HEK293 (cell line): Measurements from ENCODE around the gene CNN2.

Experiments
- CTCF ChIA-PET: fragments of 350-600 bp; formaldehyde crosslinking; extraction: SDS; loops from one replicate; lab custom pipeline; 2021; ENCODE audit warnings: antibody characterized with exemption; lab: Yijun Ruan, JAX
- POLR2A ChIA-PET: fragments of 300-600 bp; formaldehyde crosslinking; extraction: SDS; loops from one replicate; lab custom pipeline; 2020; ENCODE audit warnings: antibody characterized with exemption, inconsistent platforms; lab: Yijun Ruan, JAX
- H3K27ac ChIP-seq: fragments of 200-500 bp; sonication (Bioruptor generic); 2 replicates; pipeline ENCODE4 v1.5.1; 2014; ENCODE audit warnings: low read depth, low read length, control low read depth, inconsistent platforms; ENCODE audit errors: extremely low read depth
- H3K36me3 ChIP-seq, 2 experiments: fragments of 200-500 bp in 1 of 2; sonication (Bioruptor generic) in 1 of 2; 1 replicate in 1 of 2; 2 replicates in 1 of 2; pipeline ENCODE4 v1.5.1; 2014 to 2017; ENCODE audit warnings: inconsistent platforms in 2 of 2, low read length in 2 of 2; ENCODE audit not compliant: control insufficient read depth in 2 of 2, insufficient read depth in 1 of 2
- H3K4me1 ChIP-seq: fragments of 200-500 bp; sonication (Bioruptor generic); 2 replicates; pipeline ENCODE4 v1.5.1; 2014; ENCODE audit warnings: mild to moderate bottlenecking, low read length, inconsistent platforms; ENCODE audit not compliant: control insufficient read depth, insufficient read depth
- H3K4me3 ChIP-seq: 2 replicates; pipeline ENCODE4 v1.5.1; 2011; ENCODE audit warnings: low read depth, mild to moderate bottlenecking, control low read depth, low read length, moderate library complexity
- H3K9me3 ChIP-seq: fragments of 200-500 bp; sonication (Bioruptor generic); 2 replicates; pipeline ENCODE4 v1.5.1; 2014; ENCODE audit warnings: low read depth, low read length, inconsistent platforms; ENCODE audit not compliant: control insufficient read depth, insufficient read depth
- KLF7 ChIP-seq: fragments of 450-650 bp; formaldehyde crosslinking; IDR thresholded peaks from 2 replicates; pipeline ENCODE4 v1.5.1; 2016; ENCODE audit warnings: missing biosample characterization, missing genetic modification characterization, borderline replicate concordance
- OSR2 ChIP-seq: fragments of 450-650 bp; formaldehyde crosslinking; IDR thresholded peaks from 2 replicates; pipeline ENCODE4 v1.5.1; 2016; ENCODE audit warnings: missing biosample characterization, missing genetic modification characterization
- OVOL3 ChIP-seq: fragments of 450-650 bp; formaldehyde crosslinking; IDR thresholded peaks from 2 replicates; pipeline ENCODE4 v1.5.1; 2016; ENCODE audit warnings: missing biosample characterization, missing genetic modification characterization
- SALL2 ChIP-seq: fragments of 450-650 bp; formaldehyde crosslinking; IDR thresholded peaks from 2 replicates; pipeline ENCODE4 v1.5.0; 2017; ENCODE audit warnings: missing biosample characterization, mild to moderate bottlenecking, missing genetic modification characterization, borderline replicate concordance
- SCRT2 ChIP-seq: fragments of 450-650 bp; formaldehyde crosslinking; IDR thresholded peaks from 2 replicates; pipeline ENCODE4 v1.5.1; 2016; ENCODE audit warnings: missing biosample characterization, missing genetic modification characterization
- SETDB1 ChIP-seq: IDR thresholded peaks from one replicate; pipeline ENCODE4 v1.6.1; 2017; ENCODE audit warnings: mild to moderate bottlenecking, low read length, moderate library complexity, mixed read lengths; ENCODE audit not compliant: insufficient read length
- ZBTB17 ChIP-seq: fragments of 450-650 bp; formaldehyde crosslinking; IDR thresholded peaks from 2 replicates; pipeline ENCODE4 v1.5.1; 2016; ENCODE audit warnings: missing biosample characterization, missing genetic modification characterization
- ZNF112 ChIP-seq: fragments of 450-650 bp; formaldehyde crosslinking; IDR thresholded peaks from 2 replicates; pipeline ENCODE4 v1.5.0; 2017; ENCODE audit warnings: missing biosample characterization, missing genetic modification characterization
- ZNF292 ChIP-seq: fragments of 450-650 bp; formaldehyde crosslinking; IDR thresholded peaks from 2 replicates; pipeline ENCODE4 v1.5.1; 2016; ENCODE audit warnings: low read depth, missing biosample characterization, missing genetic modification characterization, borderline replicate concordance
- ZNF341 ChIP-seq: fragments of 450-650 bp; formaldehyde crosslinking; IDR thresholded peaks from 2 replicates; pipeline ENCODE4; 2016; ENCODE audit warnings: low read depth, missing biosample characterization, missing genetic modification characterization
- ZNF48 ChIP-seq: fragments of 450-650 bp; formaldehyde crosslinking; IDR thresholded peaks from 2 replicates; pipeline ENCODE4 v1.5.1; 2016; ENCODE audit warnings: missing biosample characterization, missing genetic modification characterization
- ZNF521 ChIP-seq: fragments of 450-650 bp; formaldehyde crosslinking; IDR thresholded peaks from 2 replicates; pipeline ENCODE4 v1.5.1; 2017; ENCODE audit warnings: missing biosample characterization, mild to moderate bottlenecking, missing genetic modification characterization
- ZNF529 ChIP-seq: fragments of 450-650 bp; formaldehyde crosslinking; IDR thresholded peaks from 2 replicates; pipeline ENCODE4 v1.5.1; 2017; ENCODE audit warnings: missing genetic modification characterization, missing biosample characterization; ENCODE audit not compliant: insufficient replicate concordance
- ZNF555 ChIP-seq: fragments of 450-650 bp; formaldehyde crosslinking; conservative IDR thresholded peaks from 2 replicates; pipeline ENCODE4 v1.5.1; 2017; ENCODE audit warnings: missing biosample characterization, mild to moderate bottlenecking, missing genetic modification characterization, inconsistent platforms
- ZNF560 ChIP-seq: fragments of 450-650 bp; formaldehyde crosslinking; IDR thresholded peaks from 2 replicates; pipeline ENCODE4 v1.5.1; 2017; ENCODE audit warnings: missing biosample characterization, missing genetic modification characterization, borderline replicate concordance
- ZNF600 ChIP-seq: fragments of 450-650 bp; formaldehyde crosslinking; IDR thresholded peaks from 2 replicates; pipeline ENCODE4 v1.5.1; 2016; ENCODE audit warnings: missing biosample characterization, missing genetic modification characterization
- ZNF768 ChIP-seq: fragments of 450-650 bp; formaldehyde crosslinking; IDR thresholded peaks from 2 replicates; pipeline ENCODE4 v1.5.1; 2018; ENCODE audit warnings: missing biosample characterization, mild to moderate bottlenecking, missing genetic modification characterization
- TF ChIP-seq, protein P1 (sequence below): fragments of 450-650 bp; formaldehyde crosslinking; IDR thresholded peaks from 2 replicates; pipeline ENCODE4 v1.5.1; 2016; ENCODE audit warnings: missing biosample characterization, missing genetic modification characterization
- TF ChIP-seq, protein P2 (sequence below): fragments of 450-650 bp; formaldehyde crosslinking; IDR thresholded peaks from 2 replicates; pipeline ENCODE4 v1.5.1; 2016; ENCODE audit warnings: missing biosample characterization, missing genetic modification characterization
- TF ChIP-seq, protein P3 (sequence below): fragments of 450-650 bp; formaldehyde crosslinking; IDR thresholded peaks from 2 replicates; pipeline ENCODE4 v1.5.0; 2017; ENCODE audit warnings: missing biosample characterization, missing genetic modification characterization, borderline replicate concordance
- TF ChIP-seq, protein P4 (sequence below): fragments of 450-650 bp; formaldehyde crosslinking; IDR thresholded peaks from 2 replicates; pipeline ENCODE4 v1.5.1; 2017; ENCODE audit warnings: missing biosample characterization, missing genetic modification characterization
- TF ChIP-seq, protein P5 (sequence below): fragments of 450-650 bp; formaldehyde crosslinking; IDR thresholded peaks from 2 replicates; pipeline ENCODE4 v1.5.1; 2017; ENCODE audit warnings: missing biosample characterization, missing genetic modification characterization

The CNN2 gene

DNA sequence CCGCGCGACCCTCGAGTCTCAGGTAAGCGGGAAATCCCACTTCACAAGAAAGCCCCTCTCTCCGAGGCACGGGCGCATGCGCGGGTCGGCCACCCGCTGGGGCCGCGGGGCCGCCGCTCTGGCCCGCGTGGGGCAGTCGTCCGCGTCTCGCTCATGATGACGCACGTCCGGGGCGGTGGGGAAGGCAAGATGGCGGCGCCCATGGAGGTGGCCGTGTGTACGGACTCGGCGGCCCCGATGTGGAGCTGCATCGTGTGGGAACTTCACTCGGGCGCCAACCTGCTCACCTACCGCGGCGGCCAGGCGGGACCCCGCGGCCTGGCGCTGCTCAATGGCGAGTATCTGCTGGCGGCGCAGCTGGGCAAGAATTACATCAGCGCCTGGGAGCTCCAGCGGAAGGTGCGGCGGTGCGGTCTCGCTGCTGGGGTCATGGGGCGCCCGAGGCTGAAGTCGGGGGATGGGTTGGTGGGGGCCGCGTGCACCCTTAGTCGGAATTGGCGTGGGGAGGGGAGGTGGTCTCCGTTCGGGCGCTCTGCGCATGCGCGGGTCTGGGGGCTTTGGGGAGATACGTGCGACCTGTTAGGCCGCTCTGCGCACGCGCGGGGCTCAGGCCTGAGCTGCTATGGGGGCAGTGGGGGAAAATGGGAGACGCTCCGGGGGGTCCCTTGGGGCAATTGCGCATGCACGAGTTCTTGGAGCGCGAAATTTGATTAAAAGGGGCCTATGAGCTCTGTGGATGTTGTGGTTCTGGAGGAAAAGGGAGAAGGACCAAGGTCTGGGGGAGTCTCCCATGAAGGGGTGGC is 42.0 kb upstream of the CNN2 start, which contains the start of gene WDR18 (continued):
- TF ChIP-seq, protein P1, sequence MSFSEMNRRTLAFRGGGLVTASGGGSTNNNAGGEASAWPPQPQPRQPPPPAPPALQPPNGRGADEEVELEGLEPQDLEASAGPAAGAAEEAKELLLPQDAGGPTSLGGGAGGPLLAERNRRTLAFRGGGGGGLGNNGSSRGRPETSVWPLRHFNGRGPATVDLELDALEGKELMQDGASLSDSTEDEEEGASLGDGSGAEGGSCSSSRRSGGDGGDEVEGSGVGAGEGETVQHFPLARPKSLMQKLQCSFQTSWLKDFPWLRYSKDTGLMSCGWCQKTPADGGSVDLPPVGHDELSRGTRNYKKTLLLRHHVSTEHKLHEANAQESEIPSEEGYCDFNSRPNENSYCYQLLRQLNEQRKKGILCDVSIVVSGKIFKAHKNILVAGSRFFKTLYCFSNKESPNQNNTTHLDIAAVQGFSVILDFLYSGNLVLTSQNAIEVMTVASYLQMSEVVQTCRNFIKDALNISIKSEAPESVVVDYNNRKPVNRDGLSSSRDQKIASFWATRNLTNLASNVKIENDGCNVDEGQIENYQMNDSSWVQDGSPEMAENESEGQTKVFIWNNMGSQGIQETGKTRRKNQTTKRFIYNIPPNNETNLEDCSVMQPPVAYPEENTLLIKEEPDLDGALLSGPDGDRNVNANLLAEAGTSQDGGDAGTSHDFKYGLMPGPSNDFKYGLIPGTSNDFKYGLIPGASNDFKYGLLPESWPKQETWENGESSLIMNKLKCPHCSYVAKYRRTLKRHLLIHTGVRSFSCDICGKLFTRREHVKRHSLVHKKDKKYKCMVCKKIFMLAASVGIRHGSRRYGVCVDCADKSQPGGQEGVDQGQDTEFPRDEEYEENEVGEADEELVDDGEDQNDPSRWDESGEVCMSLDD, result peak; percentile 90

DNA sequence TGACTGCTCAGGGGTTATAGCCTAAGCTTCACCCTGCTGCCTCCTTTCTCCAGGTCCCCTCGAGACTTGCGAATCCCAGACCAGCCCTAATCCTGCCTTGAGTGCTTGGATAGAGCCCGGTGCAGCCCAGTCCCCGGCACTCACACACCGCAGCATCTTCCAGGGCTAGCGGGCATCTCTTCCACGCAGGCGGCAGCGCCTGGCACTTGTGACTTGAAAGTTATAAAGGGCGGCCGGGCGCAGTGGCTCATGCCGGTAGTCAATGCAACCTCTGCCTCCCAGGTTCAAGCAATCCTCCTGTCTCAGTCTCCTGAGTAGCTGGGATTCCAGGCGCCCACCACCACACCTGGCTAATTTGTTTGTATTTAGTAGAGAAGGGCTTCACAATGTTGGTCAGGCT is 40.3 kb upstream of the CNN2 start:
- Histone ChIP-seq H3K27ac (no peak overlapping the region), H3K4me3 (no peak overlapping the region), H3K4me1 (peaks cover 2% of the 10 kb centered on the region; the same call in 1 of the 2 replicates), H3K36me3 (peaks cover 9 to 52% of the 10 kb centered on the region in 2 experiments; a peak in 2 of 3 replicates), H3K9me3 (no peaks in the 10 kb centered on the region)
- CTCF ChIA-PET, result interaction anchor here (1.2 to 5.9 kb wide), 2 partner anchors 11 to 63 kb away, joined by 3 to 116 read pairs; no protein-coding TSS in a partner anchor
- TF ChIP-seq ZBTB17, result no peak
- TF ChIP-seq ZNF341 (tag by site-specific recombination), result no peak
- TF ChIP-seq SALL2 (tag by site-specific recombination), result no peak
- TF ChIP-seq, protein P2, sequence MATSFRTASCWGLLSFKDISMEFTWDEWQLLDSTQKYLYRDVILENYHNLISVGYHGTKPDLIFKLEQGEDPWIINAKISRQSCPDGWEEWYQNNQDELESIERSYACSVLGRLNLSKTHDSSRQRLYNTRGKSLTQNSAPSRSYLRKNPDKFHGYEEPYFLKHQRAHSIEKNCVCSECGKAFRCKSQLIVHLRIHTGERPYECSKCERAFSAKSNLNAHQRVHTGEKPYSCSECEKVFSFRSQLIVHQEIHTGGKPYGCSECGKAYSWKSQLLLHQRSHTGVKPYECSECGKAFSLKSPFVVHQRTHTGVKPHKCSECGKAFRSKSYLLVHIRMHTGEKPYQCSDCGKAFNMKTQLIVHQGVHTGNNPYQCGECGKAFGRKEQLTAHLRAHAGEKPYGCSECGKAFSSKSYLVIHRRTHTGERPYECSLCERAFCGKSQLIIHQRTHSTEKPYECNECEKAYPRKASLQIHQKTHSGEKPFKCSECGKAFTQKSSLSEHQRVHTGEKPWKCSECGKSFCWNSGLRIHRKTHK, result no peak
- TF ChIP-seq SCRT2 (tag by site-specific recombination), result no peak
- POLR2A ChIA-PET, result interaction anchor here (2.5 kb wide), 1 partner anchor 10 kb away, joined by 15 read pairs; no protein-coding TSS in a partner anchor

DNA sequence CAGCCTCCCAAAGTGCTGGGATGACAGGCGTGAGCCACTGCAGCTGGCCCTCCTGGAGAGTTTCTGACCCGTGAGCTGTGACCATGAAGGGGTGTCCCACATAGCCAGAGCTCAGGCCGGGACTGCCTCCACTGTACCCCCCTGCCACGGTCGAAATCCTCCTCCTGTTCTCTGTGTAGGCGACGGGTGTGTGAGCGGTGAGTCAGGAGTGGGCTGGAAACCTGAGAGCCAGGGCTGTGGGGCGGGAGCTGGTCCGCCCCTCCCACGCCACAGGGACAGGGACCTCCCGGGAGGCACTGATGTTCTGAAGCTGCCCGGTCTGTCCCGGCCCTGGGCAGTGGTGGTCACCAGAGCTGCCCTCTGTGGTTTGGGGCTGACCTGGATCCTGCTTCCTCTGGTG is 38.3 kb upstream of the CNN2 start:
- ChIA-PET CTCF (interaction anchor here (0.6 to 1.3 kb wide), 2 partner anchors 49 to 376 kb away, joined by 3 read pairs; no protein-coding TSS in a partner anchor), POLR2A (no interaction called here)
- peaks cover 2% of the 10 kb centered on the region; the same call in 1 of the 2 replicates for H3K4me1 ChIP-seq
- H3K9me3 ChIP-seq, result no peaks in the 10 kb centered on the region
- H3K4me3 ChIP-seq, result no peak overlapping the region
- peaks cover 9 to 66% of the 10 kb centered on the region in 2 experiments; a peak in 2 of 3 replicates for H3K36me3 ChIP-seq
- H3K27ac ChIP-seq, result no peak overlapping the region
- TF ChIP-seq OVOL3 (tag by site-specific recombination) (no peak), ZNF555 (no peak), SETDB1 (no peak), ZNF341 (tag by site-specific recombination) (no peak), ZNF768 (tag by site-specific recombination) (no peak), ZNF521 (tag by site-specific recombination) (no peak), KLF7 (tag by site-specific recombination) (no peak), ZNF529 (tag by site-specific recombination) (no peak), ZNF48 (tag by site-specific recombination) (no peak), ZNF600 (peak; percentile 39; the same call in 1 of the 2 replicates), ZNF112 (tag by site-specific recombination) (no peak), OSR2 (tag by site-specific recombination) (no peak), ZNF292 (tag by site-specific recombination) (no peak), ZNF560 (tag by site-specific recombination) (no peak)
- TF ChIP-seq, protein P3, sequence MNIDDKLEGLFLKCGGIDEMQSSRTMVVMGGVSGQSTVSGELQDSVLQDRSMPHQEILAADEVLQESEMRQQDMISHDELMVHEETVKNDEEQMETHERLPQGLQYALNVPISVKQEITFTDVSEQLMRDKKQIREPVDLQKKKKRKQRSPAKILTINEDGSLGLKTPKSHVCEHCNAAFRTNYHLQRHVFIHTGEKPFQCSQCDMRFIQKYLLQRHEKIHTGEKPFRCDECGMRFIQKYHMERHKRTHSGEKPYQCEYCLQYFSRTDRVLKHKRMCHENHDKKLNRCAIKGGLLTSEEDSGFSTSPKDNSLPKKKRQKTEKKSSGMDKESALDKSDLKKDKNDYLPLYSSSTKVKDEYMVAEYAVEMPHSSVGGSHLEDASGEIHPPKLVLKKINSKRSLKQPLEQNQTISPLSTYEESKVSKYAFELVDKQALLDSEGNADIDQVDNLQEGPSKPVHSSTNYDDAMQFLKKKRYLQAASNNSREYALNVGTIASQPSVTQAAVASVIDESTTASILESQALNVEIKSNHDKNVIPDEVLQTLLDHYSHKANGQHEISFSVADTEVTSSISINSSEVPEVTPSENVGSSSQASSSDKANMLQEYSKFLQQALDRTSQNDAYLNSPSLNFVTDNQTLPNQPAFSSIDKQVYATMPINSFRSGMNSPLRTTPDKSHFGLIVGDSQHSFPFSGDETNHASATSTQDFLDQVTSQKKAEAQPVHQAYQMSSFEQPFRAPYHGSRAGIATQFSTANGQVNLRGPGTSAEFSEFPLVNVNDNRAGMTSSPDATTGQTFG (tag by site-specific recombination), result no peak
- TF ChIP-seq, protein P4, sequence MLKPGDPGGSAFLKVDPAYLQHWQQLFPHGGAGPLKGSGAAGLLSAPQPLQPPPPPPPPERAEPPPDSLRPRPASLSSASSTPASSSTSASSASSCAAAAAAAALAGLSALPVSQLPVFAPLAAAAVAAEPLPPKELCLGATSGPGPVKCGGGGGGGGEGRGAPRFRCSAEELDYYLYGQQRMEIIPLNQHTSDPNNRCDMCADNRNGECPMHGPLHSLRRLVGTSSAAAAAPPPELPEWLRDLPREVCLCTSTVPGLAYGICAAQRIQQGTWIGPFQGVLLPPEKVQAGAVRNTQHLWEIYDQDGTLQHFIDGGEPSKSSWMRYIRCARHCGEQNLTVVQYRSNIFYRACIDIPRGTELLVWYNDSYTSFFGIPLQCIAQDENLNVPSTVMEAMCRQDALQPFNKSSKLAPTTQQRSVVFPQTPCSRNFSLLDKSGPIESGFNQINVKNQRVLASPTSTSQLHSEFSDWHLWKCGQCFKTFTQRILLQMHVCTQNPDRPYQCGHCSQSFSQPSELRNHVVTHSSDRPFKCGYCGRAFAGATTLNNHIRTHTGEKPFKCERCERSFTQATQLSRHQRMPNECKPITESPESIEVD (tag by site-specific recombination), result no peak
- TF ChIP-seq, protein P5, sequence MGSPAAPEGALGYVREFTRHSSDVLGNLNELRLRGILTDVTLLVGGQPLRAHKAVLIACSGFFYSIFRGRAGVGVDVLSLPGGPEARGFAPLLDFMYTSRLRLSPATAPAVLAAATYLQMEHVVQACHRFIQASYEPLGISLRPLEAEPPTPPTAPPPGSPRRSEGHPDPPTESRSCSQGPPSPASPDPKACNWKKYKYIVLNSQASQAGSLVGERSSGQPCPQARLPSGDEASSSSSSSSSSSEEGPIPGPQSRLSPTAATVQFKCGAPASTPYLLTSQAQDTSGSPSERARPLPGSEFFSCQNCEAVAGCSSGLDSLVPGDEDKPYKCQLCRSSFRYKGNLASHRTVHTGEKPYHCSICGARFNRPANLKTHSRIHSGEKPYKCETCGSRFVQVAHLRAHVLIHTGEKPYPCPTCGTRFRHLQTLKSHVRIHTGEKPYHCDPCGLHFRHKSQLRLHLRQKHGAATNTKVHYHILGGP, result no peak
